Mucosa of stomach (tissue), 1 donor: ENCODE data around the gene CUL4A.

Experiments used
- H3K27me3 ChIP-seq: one replicate; pipeline ENCODE4 v1.7.0; 2013; ENCODE audit warnings: mild to moderate bottlenecking, low read length; ENCODE audit not compliant: control insufficient read depth, insufficient read depth
- H3K36me3 ChIP-seq: one replicate; pipeline ENCODE4 v1.7.0; 2013; ENCODE audit warnings: low read length; ENCODE audit not compliant: control insufficient read depth, insufficient read depth
- H3K4me1 ChIP-seq: one replicate; pipeline ENCODE4 v1.7.0; 2013; ENCODE audit warnings: mild to moderate bottlenecking, low read length; ENCODE audit not compliant: control insufficient read depth, insufficient read depth
- H3K4me3 ChIP-seq: one replicate; pipeline ENCODE4 v1.7.0; 2013; ENCODE audit warnings: low read length
- H3K9ac ChIP-seq: one replicate; pipeline ENCODE4 v1.7.0; 2013; ENCODE audit warnings: mild to moderate bottlenecking, low read length, moderate library complexity
- H3K9me3 ChIP-seq: one replicate; pipeline ENCODE4 v1.7.0; 2013; ENCODE audit warnings: mild to moderate bottlenecking, low read length, moderate library complexity; ENCODE audit not compliant: control insufficient read depth
- donor health status: Pancreatic carcinoma.

CUL4A gene

GRCh38 chr13:113183450-113184129, 25.8 kb upstream of the CUL4A start:
- Histone ChIP-seq H3K4me1 (peaks cover 4% of the 10 kb centered on the region), H3K36me3 (peaks cover 7% of the 10 kb centered on the region), H3K4me3 (no peak overlapping the region), H3K9ac (no peak overlapping the region), H3K27me3 (no peaks in the 10 kb centered on the region), H3K9me3 (no peaks in the 10 kb centered on the region)

GRCh38 chr13:113184568-113185440, 24.6 kb upstream of the CUL4A start:
- Histone ChIP-seq H3K9me3 (no peaks in the 10 kb centered on the region), H3K36me3 (peaks cover 3% of the 10 kb centered on the region), H3K9ac (no peak overlapping the region), H3K4me3 (no peak overlapping the region), H3K27me3 (no peaks in the 10 kb centered on the region), H3K4me1 (peaks cover 4% of the 10 kb centered on the region)

GRCh38 chr13:113186061-113186900, 23.1 kb upstream of the CUL4A start:
- H3K4me1 ChIP-seq = peaks cover 4% of the 10 kb centered on the region
- H3K9ac ChIP-seq = no peak overlapping the region
- peaks cover 3% of the 10 kb centered on the region for H3K36me3 ChIP-seq
- no peak overlapping the region for H3K4me3 ChIP-seq
- H3K9me3 ChIP-seq = no peaks in the 10 kb centered on the region
- no peaks in the 10 kb centered on the region for H3K27me3 ChIP-seq

GRCh38 chr13:113187263-113187669, 22.1 kb upstream of the CUL4A start:
- no peak overlapping the region for H3K4me3 ChIP-seq
- no peak overlapping the region for H3K9ac ChIP-seq
- no peaks in the 10 kb centered on the region for H3K27me3 ChIP-seq
- H3K9me3 ChIP-seq = no peaks in the 10 kb centered on the region
- H3K36me3 ChIP-seq = peaks cover 3% of the 10 kb centered on the region
- peaks cover 4% of the 10 kb centered on the region for H3K4me1 ChIP-seq

GRCh38 chr13:113187883-113188665, 21.3 kb upstream of the CUL4A start:
- H3K9ac ChIP-seq = no peak overlapping the region
- H3K9me3 ChIP-seq = no peaks in the 10 kb centered on the region
- H3K4me3 ChIP-seq = no peak overlapping the region
- no peaks in the 10 kb centered on the region for H3K27me3 ChIP-seq
- peaks cover 4% of the 10 kb centered on the region for H3K4me1 ChIP-seq
- peaks cover 3% of the 10 kb centered on the region for H3K36me3 ChIP-seq

- Histone ChIP-seq H3K36me3 (peaks cover 3% of the 10 kb centered on the region), H3K27me3 (no peaks in the 10 kb centered on the region)
Measured at GRCh38 chr13:113190181-113190580, 19.2 kb upstream of the CUL4A start.

GRCh38 chr13:113192279-113192678, 17.1 kb upstream of the CUL4A start:
- Histone ChIP-seq H3K9ac (no peak overlapping the region), H3K9me3 (no peaks in the 10 kb centered on the region), H3K4me1 (peaks cover 1% of the 10 kb centered on the region), H3K4me3 (no peak overlapping the region), H3K36me3 (peaks cover 3% of the 10 kb centered on the region), H3K27me3 (no peaks in the 10 kb centered on the region)

More at GRCh38 chr13:113190181-113190580, 19.2 kb upstream of the CUL4A start:
- Histone ChIP-seq H3K9me3 (no peaks in the 10 kb centered on the region), H3K4me1 (peaks cover 4% of the 10 kb centered on the region), H3K4me3 (no peak overlapping the region), H3K9ac (no peak overlapping the region)

GRCh38 chr13:113192902-113193301, 16.5 kb upstream of the CUL4A start:
- Histone ChIP-seq H3K27me3 (no peaks in the 10 kb centered on the region), H3K9me3 (no peaks in the 10 kb centered on the region), H3K9ac (no peak overlapping the region), H3K4me3 (no peak overlapping the region), H3K4me1 (no peaks in the 10 kb centered on the region), H3K36me3 (peaks cover 3% of the 10 kb centered on the region)

- Histone ChIP-seq H3K9ac (no peak overlapping the region), H3K4me3 (no peak overlapping the region), H3K27me3 (no peaks in the 10 kb centered on the region), H3K9me3 (no peaks in the 10 kb centered on the region), H3K4me1 (no peaks in the 10 kb centered on the region), H3K36me3 (peaks cover 3% of the 10 kb centered on the region)
Measured at GRCh38 chr13:113195360-113195759, 14.1 kb upstream of the CUL4A start.

- no peaks in the 10 kb centered on the region for H3K27me3 ChIP-seq
- no peaks in the 10 kb centered on the region for H3K4me1 ChIP-seq
- H3K36me3 ChIP-seq = peaks cover 3% of the 10 kb centered on the region
- no peaks in the 10 kb centered on the region for H3K9me3 ChIP-seq
- H3K9ac ChIP-seq = no peak overlapping the region
- no peak overlapping the region for H3K4me3 ChIP-seq
Measured at GRCh38 chr13:113196970-113197737, 12.3 kb upstream of the CUL4A start.

GRCh38 chr13:113201815-113202214, 7.6 kb upstream of the CUL4A start:
- Histone ChIP-seq H3K4me3 (no peak overlapping the region), H3K9me3 (no peaks in the 10 kb centered on the region), H3K27me3 (no peaks in the 10 kb centered on the region), H3K4me1 (peaks cover 2% of the 10 kb centered on the region), H3K9ac (no peak overlapping the region), H3K36me3 (no peaks in the 10 kb centered on the region)
